Measurements from ENCODE around the gene MED17.

Gene MED17

DNA sequence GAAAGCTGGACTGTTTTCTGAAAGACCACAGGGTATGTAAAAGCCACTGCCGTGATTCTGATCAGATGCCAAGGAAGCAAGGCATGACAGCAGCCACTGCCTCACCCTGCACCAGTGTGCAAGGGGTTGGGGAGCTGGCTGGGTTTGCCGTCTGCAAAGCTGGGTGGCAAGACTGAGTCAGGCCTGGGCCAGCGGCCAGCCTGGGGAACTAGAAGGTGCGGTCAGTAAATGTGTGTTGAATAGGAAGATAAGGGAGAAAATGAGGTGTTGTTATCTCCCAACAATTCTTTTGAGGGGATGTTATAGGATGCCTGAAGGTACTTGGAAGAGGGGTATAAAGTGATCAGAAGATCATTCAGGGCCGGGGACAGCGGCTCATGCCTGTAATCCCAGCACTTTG is 58.4 kb downstream of the MED17 start:
- TF ChIP-seq CSDC2 (CRISPR knock-in tag; IDR thresholded peaks at IDR 0.05) = no peak
- TF ChIP-seq SNAI2 (CRISPR knock-in tag; IDR thresholded peaks at IDR 0.05) = no peak
- no peak for TF ChIP-seq ZNF8 (CRISPR knock-in tag; IDR thresholded peaks at IDR 0.05)
- no peak for TF ChIP-seq RARB (CRISPR knock-in tag; IDR thresholded peaks at IDR 0.05)
- TF ChIP-seq ZFP3 (CRISPR knock-in tag; IDR thresholded peaks at IDR 0.05) = peak; percentile 21; the same call in 1 of the 2 replicates
- peak; percentile 79 for ATAC-seq

DNA sequence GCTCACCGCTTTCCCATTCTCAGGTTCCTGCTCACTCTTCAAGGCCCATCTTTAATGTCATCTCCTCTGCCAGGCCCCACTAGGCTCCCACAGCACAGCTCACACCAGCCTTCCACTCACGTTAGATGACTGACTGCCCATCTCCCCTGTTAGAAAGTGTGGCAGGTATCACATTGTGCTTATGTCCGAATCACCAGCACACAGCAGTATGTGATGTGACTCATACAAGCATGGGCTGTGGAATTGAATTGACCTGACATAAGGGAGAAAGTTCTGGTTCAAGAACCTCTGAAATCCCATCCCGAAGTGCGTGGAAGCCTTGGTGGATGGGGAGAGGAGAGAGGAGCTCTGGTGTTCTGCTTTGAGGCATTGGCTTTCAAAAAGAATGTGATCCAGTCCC is 59.8 kb downstream of the MED17 start:
- TF ChIP-seq ZC3H10 (CRISPR knock-in tag; IDR thresholded peaks at IDR 0.05) (no peak), PPARA (CRISPR knock-in tag; IDR thresholded peaks at IDR 0.05; ENCODE audit: borderline replicate concordance) (no peak), ZNF565 (CRISPR knock-in tag; conservative IDR thresholded peaks at IDR 0.05; ENCODE audit: low read depth) (no peak), ARNTL (CRISPR knock-in tag; IDR thresholded peaks at IDR 0.05; ENCODE audit: borderline replicate concordance, low read depth) (no peak), ISL1 (CRISPR knock-in tag; IDR thresholded peaks at IDR 0.05) (no peak)
- TF ChIP-seq, protein P1, sequence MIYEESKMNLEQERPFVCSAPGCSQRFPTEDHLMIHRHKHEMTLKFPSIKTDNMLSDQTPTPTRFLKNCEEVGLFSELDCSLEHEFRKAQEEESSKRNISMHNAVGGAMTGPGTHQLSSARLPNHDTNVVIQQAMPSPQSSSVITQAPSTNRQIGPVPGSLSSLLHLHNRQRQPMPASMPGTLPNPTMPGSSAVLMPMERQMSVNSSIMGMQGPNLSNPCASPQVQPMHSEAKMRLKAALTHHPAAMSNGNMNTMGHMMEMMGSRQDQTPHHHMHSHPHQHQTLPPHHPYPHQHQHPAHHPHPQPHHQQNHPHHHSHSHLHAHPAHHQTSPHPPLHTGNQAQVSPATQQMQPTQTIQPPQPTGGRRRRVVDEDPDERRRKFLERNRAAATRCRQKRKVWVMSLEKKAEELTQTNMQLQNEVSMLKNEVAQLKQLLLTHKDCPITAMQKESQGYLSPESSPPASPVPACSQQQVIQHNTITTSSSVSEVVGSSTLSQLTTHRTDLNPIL (CRISPR knock-in tag; IDR thresholded peaks at IDR 0.05; ENCODE audit: low read depth) = no peak
- no peak for ATAC-seq

DNA sequence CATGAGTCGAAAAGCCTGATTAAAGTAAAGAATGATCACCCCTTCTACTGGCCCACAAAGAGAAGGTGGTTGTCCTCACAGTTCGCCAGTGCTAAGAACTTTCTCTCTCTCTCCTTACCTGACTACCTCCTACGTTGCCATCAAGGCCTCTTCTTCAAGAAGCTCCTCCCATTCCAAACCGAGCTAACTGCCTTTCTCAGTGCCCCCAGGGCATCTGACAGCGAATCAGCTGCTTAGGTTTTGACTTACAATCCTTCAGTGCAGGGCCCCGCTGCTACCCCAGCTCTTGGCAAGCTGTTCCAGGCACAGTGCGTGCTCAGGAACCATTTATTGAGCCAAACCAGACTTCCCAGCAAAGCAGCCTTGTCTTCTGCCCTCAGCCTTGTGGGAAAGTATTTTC is 60.5 kb downstream of the MED17 start:
- ATAC-seq = no peak
- TF ChIP-seq ZNF8 (CRISPR knock-in tag; IDR thresholded peaks at IDR 0.05) = no peak
- TF ChIP-seq, protein P2, sequence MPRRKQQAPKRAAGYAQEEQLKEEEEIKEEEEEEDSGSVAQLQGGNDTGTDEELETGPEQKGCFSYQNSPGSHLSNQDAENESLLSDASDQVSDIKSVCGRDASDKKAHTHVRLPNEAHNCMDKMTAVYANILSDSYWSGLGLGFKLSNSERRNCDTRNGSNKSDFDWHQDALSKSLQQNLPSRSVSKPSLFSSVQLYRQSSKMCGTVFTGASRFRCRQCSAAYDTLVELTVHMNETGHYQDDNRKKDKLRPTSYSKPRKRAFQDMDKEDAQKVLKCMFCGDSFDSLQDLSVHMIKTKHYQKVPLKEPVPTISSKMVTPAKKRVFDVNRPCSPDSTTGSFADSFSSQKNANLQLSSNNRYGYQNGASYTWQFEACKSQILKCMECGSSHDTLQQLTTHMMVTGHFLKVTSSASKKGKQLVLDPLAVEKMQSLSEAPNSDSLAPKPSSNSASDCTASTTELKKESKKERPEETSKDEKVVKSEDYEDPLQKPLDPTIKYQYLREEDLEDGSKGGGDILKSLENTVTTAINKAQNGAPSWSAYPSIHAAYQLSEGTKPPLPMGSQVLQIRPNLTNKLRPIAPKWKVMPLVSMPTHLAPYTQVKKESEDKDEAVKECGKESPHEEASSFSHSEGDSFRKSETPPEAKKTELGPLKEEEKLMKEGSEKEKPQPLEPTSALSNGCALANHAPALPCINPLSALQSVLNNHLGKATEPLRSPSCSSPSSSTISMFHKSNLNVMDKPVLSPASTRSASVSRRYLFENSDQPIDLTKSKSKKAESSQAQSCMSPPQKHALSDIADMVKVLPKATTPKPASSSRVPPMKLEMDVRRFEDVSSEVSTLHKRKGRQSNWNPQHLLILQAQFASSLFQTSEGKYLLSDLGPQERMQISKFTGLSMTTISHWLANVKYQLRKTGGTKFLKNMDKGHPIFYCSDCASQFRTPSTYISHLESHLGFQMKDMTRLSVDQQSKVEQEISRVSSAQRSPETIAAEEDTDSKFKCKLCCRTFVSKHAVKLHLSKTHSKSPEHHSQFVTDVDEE (CRISPR knock-in tag; IDR thresholded peaks at IDR 0.05) = no peak
- no peak for TF ChIP-seq ZNF70 (CRISPR knock-in tag; IDR thresholded peaks at IDR 0.05)
- TF ChIP-seq, protein P3, sequence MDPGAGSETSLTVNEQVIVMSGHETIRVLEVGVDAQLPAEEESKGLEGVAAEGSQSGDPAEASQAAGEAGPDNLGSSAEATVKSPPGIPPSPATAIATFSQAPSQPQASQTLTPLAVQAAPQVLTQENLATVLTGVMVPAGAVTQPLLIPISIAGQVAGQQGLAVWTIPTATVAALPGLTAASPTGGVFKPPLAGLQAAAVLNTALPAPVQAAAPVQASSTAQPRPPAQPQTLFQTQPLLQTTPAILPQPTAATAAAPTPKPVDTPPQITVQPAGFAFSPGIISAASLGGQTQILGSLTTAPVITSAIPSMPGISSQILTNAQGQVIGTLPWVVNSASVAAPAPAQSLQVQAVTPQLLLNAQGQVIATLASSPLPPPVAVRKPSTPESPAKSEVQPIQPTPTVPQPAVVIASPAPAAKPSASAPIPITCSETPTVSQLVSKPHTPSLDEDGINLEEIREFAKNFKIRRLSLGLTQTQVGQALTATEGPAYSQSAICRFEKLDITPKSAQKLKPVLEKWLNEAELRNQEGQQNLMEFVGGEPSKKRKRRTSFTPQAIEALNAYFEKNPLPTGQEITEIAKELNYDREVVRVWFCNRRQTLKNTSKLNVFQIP (CRISPR knock-in tag; IDR thresholded peaks at IDR 0.05; ENCODE audit: borderline replicate concordance, low read depth) = no peak
- no peak for TF ChIP-seq TCF4 (CRISPR knock-in tag; IDR thresholded peaks at IDR 0.05; ENCODE audit: borderline replicate concordance)
- TF ChIP-seq ZC3H10 (CRISPR knock-in tag; IDR thresholded peaks at IDR 0.05) = no peak
- TF ChIP-seq ZNF565 (CRISPR knock-in tag; conservative IDR thresholded peaks at IDR 0.05; ENCODE audit: low read depth) = no peak
- TF ChIP-seq ZFP30 (CRISPR knock-in tag; IDR thresholded peaks at IDR 0.05) = no peak
- no peak for TF ChIP-seq ZFP3 (CRISPR knock-in tag; IDR thresholded peaks at IDR 0.05)
- TF ChIP-seq, protein P4, sequence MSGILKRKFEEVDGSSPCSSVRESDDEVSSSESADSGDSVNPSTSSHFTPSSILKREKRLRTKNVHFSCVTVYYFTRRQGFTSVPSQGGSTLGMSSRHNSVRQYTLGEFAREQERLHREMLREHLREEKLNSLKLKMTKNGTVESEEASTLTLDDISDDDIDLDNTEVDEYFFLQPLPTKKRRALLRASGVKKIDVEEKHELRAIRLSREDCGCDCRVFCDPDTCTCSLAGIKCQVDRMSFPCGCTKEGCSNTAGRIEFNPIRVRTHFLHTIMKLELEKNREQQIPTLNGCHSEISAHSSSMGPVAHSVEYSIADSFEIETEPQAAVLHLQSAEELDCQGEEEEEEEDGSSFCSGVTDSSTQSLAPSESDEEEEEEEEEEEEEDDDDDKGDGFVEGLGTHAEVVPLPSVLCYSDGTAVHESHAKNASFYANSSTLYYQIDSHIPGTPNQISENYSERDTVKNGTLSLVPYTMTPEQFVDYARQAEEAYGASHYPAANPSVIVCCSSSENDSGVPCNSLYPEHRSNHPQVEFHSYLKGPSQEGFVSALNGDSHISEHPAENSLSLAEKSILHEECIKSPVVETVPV (CRISPR knock-in tag; IDR thresholded peaks at IDR 0.05) = no peak
- TF ChIP-seq OSR1 (CRISPR knock-in tag; IDR thresholded peaks at IDR 0.05) = no peak

DNA sequence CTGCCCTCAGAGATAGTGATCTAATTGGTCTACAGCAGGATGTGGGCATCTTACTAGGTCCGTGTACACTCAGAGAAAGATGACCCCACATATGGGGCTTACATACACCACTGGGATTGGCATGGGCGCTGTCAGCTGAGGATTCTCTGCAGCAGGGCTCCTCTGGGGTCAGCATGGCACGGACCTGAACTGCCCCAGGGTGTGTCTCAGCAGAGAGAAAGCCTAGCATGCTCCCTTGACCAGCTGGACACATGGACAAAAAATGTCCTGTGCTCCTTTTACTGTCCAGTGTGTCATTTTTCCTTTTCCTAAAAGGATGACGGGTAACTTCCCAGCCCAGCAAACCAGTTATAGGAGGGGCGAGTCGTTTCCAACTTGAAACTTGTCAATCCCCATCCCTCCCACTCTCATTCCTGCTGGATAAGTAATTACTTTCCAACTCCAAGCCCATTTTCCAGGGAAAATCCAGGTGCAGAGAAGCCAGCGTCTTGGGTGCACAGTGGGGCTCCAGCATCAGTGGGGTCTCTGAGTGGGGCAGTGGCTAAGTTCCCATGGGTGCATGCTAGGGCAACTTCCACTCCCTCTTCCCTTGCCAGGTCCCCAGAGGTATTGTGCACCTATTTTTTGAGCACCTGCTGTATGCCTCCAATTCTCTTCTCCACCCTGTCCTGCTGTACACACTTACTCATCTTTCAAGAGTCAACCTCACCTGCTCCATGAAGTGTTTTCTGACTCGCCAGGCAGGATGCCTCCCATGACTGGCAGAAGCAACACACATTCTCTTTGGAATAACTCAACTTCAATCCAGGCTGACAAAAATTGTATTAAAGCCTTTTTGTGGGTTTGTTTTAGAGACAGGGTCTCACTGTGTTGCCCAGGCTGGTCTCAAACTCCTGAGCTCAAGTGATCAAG is 61.4 kb downstream of the MED17 start:
- TF ChIP-seq PPARA (CRISPR knock-in tag; IDR thresholded peaks at IDR 0.05; ENCODE audit: borderline replicate concordance) = no peak
- no peak for ATAC-seq

DNA sequence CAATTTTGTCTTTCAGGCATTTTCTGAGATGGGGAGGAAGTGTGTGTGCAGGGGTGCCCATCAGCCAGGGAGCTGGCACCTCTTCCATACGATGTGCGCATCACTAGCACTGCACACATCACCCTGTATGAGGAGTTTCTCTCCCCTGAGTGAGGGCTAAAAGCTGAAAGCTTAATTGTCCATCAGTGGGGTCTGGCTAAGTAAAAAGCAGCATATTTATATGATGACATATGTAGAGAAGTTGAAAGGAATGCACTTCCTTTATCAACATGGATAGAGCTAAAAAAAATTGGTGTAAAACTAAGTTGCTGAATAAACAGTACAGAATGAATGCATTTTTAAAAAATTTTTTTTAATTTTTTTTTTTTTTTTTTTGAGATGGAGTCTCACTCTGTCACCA is 62.3 kb downstream of the MED17 start:
- no peak for TF ChIP-seq OSR1 (CRISPR knock-in tag; IDR thresholded peaks at IDR 0.05)
- no peak for TF ChIP-seq TOX (CRISPR knock-in tag; IDR thresholded peaks at IDR 0.05; ENCODE audit: borderline replicate concordance)
- TF ChIP-seq, protein P5, sequence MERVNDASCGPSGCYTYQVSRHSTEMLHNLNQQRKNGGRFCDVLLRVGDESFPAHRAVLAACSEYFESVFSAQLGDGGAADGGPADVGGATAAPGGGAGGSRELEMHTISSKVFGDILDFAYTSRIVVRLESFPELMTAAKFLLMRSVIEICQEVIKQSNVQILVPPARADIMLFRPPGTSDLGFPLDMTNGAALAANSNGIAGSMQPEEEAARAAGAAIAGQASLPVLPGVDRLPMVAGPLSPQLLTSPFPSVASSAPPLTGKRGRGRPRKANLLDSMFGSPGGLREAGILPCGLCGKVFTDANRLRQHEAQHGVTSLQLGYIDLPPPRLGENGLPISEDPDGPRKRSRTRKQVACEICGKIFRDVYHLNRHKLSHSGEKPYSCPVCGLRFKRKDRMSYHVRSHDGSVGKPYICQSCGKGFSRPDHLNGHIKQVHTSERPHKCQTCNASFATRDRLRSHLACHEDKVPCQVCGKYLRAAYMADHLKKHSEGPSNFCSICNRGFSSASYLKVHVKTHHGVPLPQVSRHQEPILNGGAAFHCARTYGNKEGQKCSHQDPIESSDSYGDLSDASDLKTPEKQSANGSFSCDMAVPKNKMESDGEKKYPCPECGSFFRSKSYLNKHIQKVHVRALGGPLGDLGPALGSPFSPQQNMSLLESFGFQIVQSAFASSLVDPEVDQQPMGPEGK (CRISPR knock-in tag; IDR thresholded peaks at IDR 0.05; ENCODE audit: borderline replicate concordance) = no peak
- TF ChIP-seq ARNTL (CRISPR knock-in tag; IDR thresholded peaks at IDR 0.05; ENCODE audit: borderline replicate concordance, low read depth) = no peak
- 0 out of 2 replicates have a peak, but pooled peaks have one; percentile 27 for TF ChIP-seq ISL1 (CRISPR knock-in tag; IDR thresholded peaks at IDR 0.05)
- TF ChIP-seq, protein P3 (CRISPR knock-in tag; IDR thresholded peaks at IDR 0.05; ENCODE audit: borderline replicate concordance, low read depth) = no peak

More for the DNA sequence above, 62.3 kb downstream of the MED17 start:
- peak; percentile 5; the same call in 2 of the 3 replicates for ATAC-seq

All from SK-N-SH treated with all-trans-retinoic acid at 6 μM for 48 hours (cell line).